Measurements from ENCODE around the gene MRPL24.

Gene MRPL24

DNA sequence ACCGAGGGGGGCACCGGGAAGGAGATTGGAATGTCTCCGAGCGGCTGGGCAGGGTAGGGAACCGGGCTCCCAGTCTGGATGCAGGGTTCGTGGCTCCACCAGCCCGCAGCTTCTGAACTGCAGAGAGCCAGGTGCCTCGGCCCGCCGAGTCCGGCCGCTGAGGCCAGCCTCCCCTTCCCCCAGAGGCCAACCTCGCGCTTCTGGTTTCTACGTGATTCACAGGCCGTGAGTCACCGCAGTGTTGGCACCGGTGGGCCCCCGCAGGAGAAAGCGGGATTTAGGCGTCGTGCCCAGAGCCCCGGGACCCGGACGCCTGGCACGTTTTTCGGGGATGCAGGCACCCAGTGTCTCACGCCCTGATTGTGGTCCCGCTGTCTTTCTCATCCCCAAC lies 36.0 kb downstream of the MRPL24 start:
- Histone ChIP-seq H3K9me3 (ENCODE audit: insufficient read depth, low read length) (no peaks in the 10 kb centered on the region), H3K27ac (ENCODE audit: low read depth, low read length) (no peak overlapping the region), H3K79me2 (ENCODE audit: insufficient read depth, low read length) (no peaks in the 10 kb centered on the region), H3F3A (ENCODE audit: insufficient read depth) (no peaks in the 10 kb centered on the region), H3K4me2 (ENCODE audit: low read depth, low read length, poor library complexity, severe bottlenecking) (no peak overlapping the region), H3K9ac (ENCODE audit: low read length) (no peak overlapping the region), H2AFZ (ENCODE audit: low read depth, low read length, severe bottlenecking) (no peak overlapping the region), H3K27me3 (ENCODE audit: low read length) (no peaks in the 10 kb centered on the region), H3K9me2 (replicated peaks; ENCODE audit: insufficient read depth, low read length) (no peaks in the 10 kb centered on the region), H4K20me1 (ENCODE audit: low read depth, low read length) (no peaks in the 10 kb centered on the region), H3K36me3 (ENCODE audit: low read length) (no peaks in the 10 kb centered on the region), H3K4me3 (ENCODE audit: insufficient read depth, low read length, poor library complexity, severe bottlenecking) (no peak overlapping the region)
- TF ChIP-seq, protein P1, sequence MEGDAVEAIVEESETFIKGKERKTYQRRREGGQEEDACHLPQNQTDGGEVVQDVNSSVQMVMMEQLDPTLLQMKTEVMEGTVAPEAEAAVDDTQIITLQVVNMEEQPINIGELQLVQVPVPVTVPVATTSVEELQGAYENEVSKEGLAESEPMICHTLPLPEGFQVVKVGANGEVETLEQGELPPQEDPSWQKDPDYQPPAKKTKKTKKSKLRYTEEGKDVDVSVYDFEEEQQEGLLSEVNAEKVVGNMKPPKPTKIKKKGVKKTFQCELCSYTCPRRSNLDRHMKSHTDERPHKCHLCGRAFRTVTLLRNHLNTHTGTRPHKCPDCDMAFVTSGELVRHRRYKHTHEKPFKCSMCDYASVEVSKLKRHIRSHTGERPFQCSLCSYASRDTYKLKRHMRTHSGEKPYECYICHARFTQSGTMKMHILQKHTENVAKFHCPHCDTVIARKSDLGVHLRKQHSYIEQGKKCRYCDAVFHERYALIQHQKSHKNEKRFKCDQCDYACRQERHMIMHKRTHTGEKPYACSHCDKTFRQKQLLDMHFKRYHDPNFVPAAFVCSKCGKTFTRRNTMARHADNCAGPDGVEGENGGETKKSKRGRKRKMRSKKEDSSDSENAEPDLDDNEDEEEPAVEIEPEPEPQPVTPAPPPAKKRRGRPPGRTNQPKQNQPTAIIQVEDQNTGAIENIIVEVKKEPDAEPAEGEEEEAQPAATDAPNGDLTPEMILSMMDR (IDR thresholded peaks at IDR 0.05; ENCODE audit: insufficient read depth, low read length, poor library complexity, severe bottlenecking): no peak
- TF ChIP-seq EZH2phosphoT487 (conservative IDR thresholded peaks at IDR 0.05; ENCODE audit: low read length): no peak

DNA sequence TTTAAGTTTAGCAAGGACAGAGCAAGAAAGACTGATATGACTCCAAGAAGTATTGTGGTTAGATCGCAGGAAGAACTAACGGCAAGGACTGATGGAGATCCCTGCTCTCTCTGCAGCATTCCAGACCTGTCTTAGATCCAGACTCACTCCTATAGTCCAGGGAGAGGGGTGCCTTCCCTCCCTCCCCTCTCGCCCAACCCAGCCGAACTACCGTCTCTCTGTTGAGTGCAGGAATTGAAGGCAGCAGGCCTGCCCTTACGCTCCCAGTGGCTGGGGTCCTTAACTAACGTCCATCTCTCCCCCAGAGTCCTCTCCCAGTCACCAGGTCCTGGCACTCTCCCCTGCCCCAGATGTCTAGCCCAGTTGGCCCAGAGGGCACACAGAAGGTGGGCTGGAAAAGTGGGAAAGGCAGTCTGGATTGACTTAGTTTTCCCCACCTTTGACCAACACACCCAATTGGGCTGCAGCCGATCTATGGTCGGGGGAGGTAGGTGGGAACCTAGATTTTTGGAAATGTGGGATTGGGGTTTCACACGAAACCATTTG lies 36.6 kb downstream of the MRPL24 start:
- no peak overlapping the region for H3K4me2 ChIP-seq (ENCODE audit: low read depth, low read length, poor library complexity, severe bottlenecking)
- H3K79me2 ChIP-seq (ENCODE audit: insufficient read depth, low read length): no peaks in the 10 kb centered on the region
- H3K4me3 ChIP-seq (ENCODE audit: insufficient read depth, low read length, poor library complexity, severe bottlenecking): no peak overlapping the region

DNA sequence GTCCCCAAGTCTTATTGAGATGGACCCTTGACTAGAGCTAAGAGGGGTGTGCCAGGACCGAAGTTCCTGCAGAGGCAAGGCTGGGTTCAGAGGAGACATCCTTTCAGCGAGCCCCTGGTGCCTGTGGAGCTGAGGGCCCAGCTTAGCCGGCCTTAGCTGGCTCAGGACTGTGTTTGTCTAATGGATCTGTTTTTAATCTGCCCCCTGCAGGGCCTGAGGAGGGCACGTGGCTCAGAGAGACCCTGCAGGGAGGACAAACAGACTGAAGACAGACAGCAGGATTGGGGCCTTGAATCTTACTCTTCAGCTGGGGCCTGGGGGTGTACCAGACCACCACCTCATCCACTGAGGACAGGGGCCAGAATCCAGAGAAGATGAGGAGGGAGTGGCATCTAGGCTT lies 37.1 kb downstream of the MRPL24 start:
- H3K4me2 ChIP-seq (ENCODE audit: low read depth, low read length, poor library complexity, severe bottlenecking): no peak overlapping the region

More for the DNA sequence above, 36.6 kb downstream of the MRPL24 start:
- Histone ChIP-seq H3K9me3 (ENCODE audit: insufficient read depth, low read length) (no peaks in the 10 kb centered on the region), H2AFZ (ENCODE audit: low read depth, low read length, severe bottlenecking) (no peak overlapping the region), H3K27ac (ENCODE audit: low read depth, low read length) (no peak overlapping the region), H3F3A (ENCODE audit: insufficient read depth) (no peaks in the 10 kb centered on the region), H3K9ac (ENCODE audit: low read length) (no peak overlapping the region), H3K27me3 (ENCODE audit: low read length) (no peaks in the 10 kb centered on the region), H3K36me3 (ENCODE audit: low read length) (no peaks in the 10 kb centered on the region), H3K9me2 (replicated peaks; ENCODE audit: insufficient read depth, low read length) (no peaks in the 10 kb centered on the region), H4K20me1 (ENCODE audit: low read depth, low read length) (no peaks in the 10 kb centered on the region)
- TF ChIP-seq EZH2phosphoT487 (conservative IDR thresholded peaks at IDR 0.05; ENCODE audit: low read length): no peak
- TF ChIP-seq, protein P1 (IDR thresholded peaks at IDR 0.05; ENCODE audit: insufficient read depth, low read length, poor library complexity, severe bottlenecking): no peak

More for the DNA sequence above, 37.1 kb downstream of the MRPL24 start:
- H3K27me3 ChIP-seq (ENCODE audit: low read length): no peaks in the 10 kb centered on the region
- no peak overlapping the region for H2AFZ ChIP-seq (ENCODE audit: low read depth, low read length, severe bottlenecking)
- H3F3A ChIP-seq (ENCODE audit: insufficient read depth): no peaks in the 10 kb centered on the region
- no peaks in the 10 kb centered on the region for H3K36me3 ChIP-seq (ENCODE audit: low read length)
- TF ChIP-seq, protein P1 (IDR thresholded peaks at IDR 0.05; ENCODE audit: insufficient read depth, low read length, poor library complexity, severe bottlenecking): no peak
- TF ChIP-seq EZH2phosphoT487 (conservative IDR thresholded peaks at IDR 0.05; ENCODE audit: low read length): no peak
- no peak overlapping the region for H3K4me3 ChIP-seq (ENCODE audit: insufficient read depth, low read length, poor library complexity, severe bottlenecking)
- H3K9me2 ChIP-seq (replicated peaks; ENCODE audit: insufficient read depth, low read length): no peaks in the 10 kb centered on the region
- no peaks in the 10 kb centered on the region for H4K20me1 ChIP-seq (ENCODE audit: low read depth, low read length)
- H3K9me3 ChIP-seq (ENCODE audit: insufficient read depth, low read length): no peaks in the 10 kb centered on the region
- H3K79me2 ChIP-seq (ENCODE audit: insufficient read depth, low read length): no peaks in the 10 kb centered on the region
- no peak overlapping the region for H3K27ac ChIP-seq (ENCODE audit: low read depth, low read length)
- no peak overlapping the region for H3K9ac ChIP-seq (ENCODE audit: low read length)
